Measurements from ENCODE around the gene TRPC5OS. TPM values are rescaled to one million over a fixed set of nuclear protein-coding genes. Genes with fewer than 3 reads are reported as not detected.

The TRPC5OS gene
- total and polyA plus RNA-seq, 2 of the 13 experiments (the other 11 are each of a cell fraction or from before 2014, with no cell fraction given), result not detected

DNA sequence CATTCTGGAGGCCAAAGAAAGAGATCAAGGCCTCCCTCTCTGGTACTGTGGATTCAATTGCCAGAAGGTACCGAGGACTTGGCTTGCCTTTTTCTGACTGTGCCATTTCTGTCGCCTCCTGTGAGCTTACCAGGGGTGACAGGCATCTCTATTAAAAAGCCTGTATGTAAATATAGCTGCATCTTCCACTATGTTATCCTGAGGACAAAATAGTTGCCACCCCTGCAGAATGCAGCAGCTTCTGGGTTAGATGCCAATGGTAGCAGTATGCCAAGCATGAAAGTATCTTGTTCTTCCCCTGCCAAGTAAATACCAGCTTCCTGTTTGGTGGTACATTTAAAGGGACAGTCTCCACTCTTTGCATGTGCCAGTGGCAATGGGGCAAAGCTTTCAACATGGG lies 10.7 kb downstream of the TRPC5OS start (continued):
- no peak for TF ChIP-seq NPAS2 (CRISPR knock-in tag; IDR thresholded peaks at IDR 0.05; ENCODE audit: borderline replicate concordance)
- no peak for TF ChIP-seq ZNF768 (CRISPR knock-in tag; IDR thresholded peaks at IDR 0.05)
- TF ChIP-seq SP2 (CRISPR knock-in tag; IDR thresholded peaks at IDR 0.05), result no peak
- TF ChIP-seq ZNF326 (CRISPR knock-in tag; IDR thresholded peaks at IDR 0.05; ENCODE audit: borderline replicate concordance), result no peak
- no peak for TF ChIP-seq ZNF337 (CRISPR knock-in tag; IDR thresholded peaks at IDR 0.05; ENCODE audit: borderline replicate concordance, low read depth)
- no peak for TF ChIP-seq ZNF558 (CRISPR knock-in tag; IDR thresholded peaks at IDR 0.05; ENCODE audit: borderline replicate concordance)
- TF ChIP-seq PRDM15 (CRISPR knock-in tag; IDR thresholded peaks at IDR 0.05), result no peak
- TF ChIP-seq ZNF235 (CRISPR knock-in tag; IDR thresholded peaks at IDR 0.05; ENCODE audit: borderline replicate concordance), result no peak
- no peak for TF ChIP-seq ZNF329 (CRISPR knock-in tag; IDR thresholded peaks at IDR 0.05; ENCODE audit: low read depth)
- TF ChIP-seq, protein P1, sequence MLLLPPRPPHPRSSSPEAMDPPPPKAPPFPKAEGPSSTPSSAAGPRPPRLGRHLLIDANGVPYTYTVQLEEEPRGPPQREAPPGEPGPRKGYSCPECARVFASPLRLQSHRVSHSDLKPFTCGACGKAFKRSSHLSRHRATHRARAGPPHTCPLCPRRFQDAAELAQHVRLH (CRISPR knock-in tag; IDR thresholded peaks at IDR 0.05; ENCODE audit: borderline replicate concordance, low read depth), result no peak
- no peak for TF ChIP-seq NFIC (IDR thresholded peaks at IDR 0.05; ENCODE audit: low read length)
- TF ChIP-seq, protein P2, sequence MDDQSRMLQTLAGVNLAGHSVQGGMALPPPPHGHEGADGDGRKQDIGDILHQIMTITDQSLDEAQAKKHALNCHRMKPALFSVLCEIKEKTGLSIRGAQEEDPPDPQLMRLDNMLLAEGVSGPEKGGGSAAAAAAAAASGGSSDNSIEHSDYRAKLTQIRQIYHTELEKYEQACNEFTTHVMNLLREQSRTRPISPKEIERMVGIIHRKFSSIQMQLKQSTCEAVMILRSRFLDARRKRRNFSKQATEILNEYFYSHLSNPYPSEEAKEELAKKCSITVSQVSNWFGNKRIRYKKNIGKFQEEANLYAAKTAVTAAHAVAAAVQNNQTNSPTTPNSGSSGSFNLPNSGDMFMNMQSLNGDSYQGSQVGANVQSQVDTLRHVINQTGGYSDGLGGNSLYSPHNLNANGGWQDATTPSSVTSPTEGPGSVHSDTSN (CRISPR knock-in tag; IDR thresholded peaks at IDR 0.05; ENCODE audit: borderline replicate concordance), result no peak
- no peak for TF ChIP-seq ZNF607 (CRISPR knock-in tag; IDR thresholded peaks at IDR 0.05; ENCODE audit: borderline replicate concordance)
- TF ChIP-seq THAP8 (CRISPR knock-in tag; IDR thresholded peaks at IDR 0.05; ENCODE audit: borderline replicate concordance), result no peak
- TF ChIP-seq RBAK (CRISPR knock-in tag; IDR thresholded peaks at IDR 0.05), result no peak
